AG04450 (cell line): Measurements from ENCODE around the gene SAA4. TPM values are rescaled to one million over a fixed set of nuclear protein-coding genes. Genes with fewer than 3 reads are reported as not detected.
"Not testable (repeated sequence)": the region's sequence is repeated elsewhere in the genome, so short reads cannot be mapped to it uniquely, and the experiment has no call there.

ENCODE experiments used
- CTCF ChIA-PET: fragments of 300-600, 350-600 bp; formaldehyde crosslinking; extraction: SDS; loops from one replicate; lab custom pipeline; 2022; ENCODE audit warnings: antibody characterized with exemption, inconsistent platforms; lab: Charles Lee
- POLR2A ChIA-PET: fragments of 350-600 bp; formaldehyde crosslinking; extraction: SDS; loops from one replicate; lab custom pipeline; 2021; ENCODE audit warnings: antibody characterized with exemption, inconsistent platforms; lab: Yijun Ruan, JAX
- DNase-seq: peaks from one replicate; pipeline ENCODE4 v3.0.0-alpha.2; 2011; ENCODE audit warnings: low read depth, low spot score
- H3K27ac ChIP-seq: one replicate; pipeline ENCODE4 v1.5.1; 2012; ENCODE audit warnings: low read depth, low read length, control low read depth
- H3K27me3 ChIP-seq: one replicate; pipeline ENCODE4 v1.6.0; 2012; ENCODE audit warnings: low read length; ENCODE audit not compliant: control insufficient read depth, insufficient read depth
- H3K4me3 ChIP-seq: 2 replicates; pipeline ENCODE4 v1.5.1; 2011; ENCODE audit warnings: mild to moderate bottlenecking, low read depth, low read length, control low read depth
- H3K9me3 ChIP-seq: 2 replicates; pipeline ENCODE4 v1.5.1; 2012; ENCODE audit warnings: low read length; ENCODE audit not compliant: control insufficient read depth, insufficient read depth
- polyA plus RNA-seq: library from polyadenylated mRNA; depleted of rRNA; stranded (reverse); fragments of >200 nt; gene quantifications from 2 replicates; pipeline ENCODE4 v1.2.3, GENCODE V29; 2011
- TF ChIP-seq, protein P1 (sequence below): IDR thresholded peaks from 2 replicates; pipeline ENCODE4 v1.5.1; 2011; ENCODE audit warnings: low read depth, low read length, control low read depth, inconsistent platforms

SAA4 gene
- polyA plus RNA-seq, 1 experiment, result not detected

- H3K4me3 ChIP-seq, result no peak overlapping the region
- TF ChIP-seq, protein P1, sequence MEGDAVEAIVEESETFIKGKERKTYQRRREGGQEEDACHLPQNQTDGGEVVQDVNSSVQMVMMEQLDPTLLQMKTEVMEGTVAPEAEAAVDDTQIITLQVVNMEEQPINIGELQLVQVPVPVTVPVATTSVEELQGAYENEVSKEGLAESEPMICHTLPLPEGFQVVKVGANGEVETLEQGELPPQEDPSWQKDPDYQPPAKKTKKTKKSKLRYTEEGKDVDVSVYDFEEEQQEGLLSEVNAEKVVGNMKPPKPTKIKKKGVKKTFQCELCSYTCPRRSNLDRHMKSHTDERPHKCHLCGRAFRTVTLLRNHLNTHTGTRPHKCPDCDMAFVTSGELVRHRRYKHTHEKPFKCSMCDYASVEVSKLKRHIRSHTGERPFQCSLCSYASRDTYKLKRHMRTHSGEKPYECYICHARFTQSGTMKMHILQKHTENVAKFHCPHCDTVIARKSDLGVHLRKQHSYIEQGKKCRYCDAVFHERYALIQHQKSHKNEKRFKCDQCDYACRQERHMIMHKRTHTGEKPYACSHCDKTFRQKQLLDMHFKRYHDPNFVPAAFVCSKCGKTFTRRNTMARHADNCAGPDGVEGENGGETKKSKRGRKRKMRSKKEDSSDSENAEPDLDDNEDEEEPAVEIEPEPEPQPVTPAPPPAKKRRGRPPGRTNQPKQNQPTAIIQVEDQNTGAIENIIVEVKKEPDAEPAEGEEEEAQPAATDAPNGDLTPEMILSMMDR, result no peak
- H3K9me3 ChIP-seq, result no peaks in the 10 kb centered on the region
- H3K27ac ChIP-seq, result no peak overlapping the region
- POLR2A ChIA-PET, result no interaction called here
- no peak for DNase-seq
- peaks cover 2% of the 10 kb centered on the region for H3K27me3 ChIP-seq
- CTCF ChIA-PET, result no interaction called here
These were observed 18.3 kb upstream of the SAA4 start for GRCh38 chr11:18254781-18255361.

- Histone ChIP-seq H3K27me3 (peaks cover 5% of the 10 kb centered on the region), H3K9me3 (no peaks in the 10 kb centered on the region), H3K27ac (no peak overlapping the region), H3K4me3 (no peak overlapping the region)
- TF ChIP-seq, protein P1, result no peak
- no peak for DNase-seq
- CTCF ChIA-PET, result no interaction called here
- POLR2A ChIA-PET, result no interaction called here
These were observed 17.3 kb upstream of the SAA4 start for GRCh38 chr11:18253778-18254338.

DNA sequence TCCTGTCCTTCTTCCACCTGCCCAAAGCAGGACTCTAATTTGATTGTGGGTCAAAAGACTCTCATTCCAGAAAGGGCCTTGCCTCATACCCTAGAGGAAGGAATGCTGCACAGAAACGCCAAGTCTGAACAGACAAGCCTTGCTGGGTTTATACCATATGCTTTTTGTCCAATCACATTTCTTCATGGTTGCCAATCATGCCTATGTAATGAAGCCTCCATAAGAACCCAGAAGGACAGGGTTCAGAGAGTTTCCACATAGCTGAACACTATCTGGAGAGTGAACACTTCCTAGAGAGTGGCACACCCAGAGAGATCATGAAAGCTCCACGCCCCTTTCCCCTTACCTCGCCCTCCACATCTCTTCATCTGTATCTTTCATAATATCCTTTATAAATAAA, 16.6 kb upstream of the SAA4 start:
- DNase-seq, result no peak
- POLR2A ChIA-PET, result no interaction called here

GRCh38 chr11:18248561-18248960, 12.0 kb upstream of the SAA4 start, which contains the start of gene SAA2:
Gene SAA2 (minus strand): TSS chr11:18248668. CDS start chr11:18248011, 657 bp downstream.
- Histone ChIP-seq H3K27ac (no peak within 1 kb of the TSS), H3K27me3 (peaks cover 9% of the 10 kb centered on the region), H3K4me3 (no peak within 1 kb of the TSS), H3K9me3 (no peaks in the 10 kb centered on the region)
- TF ChIP-seq, protein P1, result no peak
- CTCF ChIA-PET, result no interaction called here
- no peak for DNase-seq
- POLR2A ChIA-PET, result no interaction called here

More for the DNA sequence above, 16.6 kb upstream of the SAA4 start:
- no peak overlapping the region for H3K4me3 ChIP-seq
- H3K27me3 ChIP-seq, result peaks cover 9% of the 10 kb centered on the region
- no peak overlapping the region for H3K27ac ChIP-seq
- TF ChIP-seq, protein P1, result no peak
- CTCF ChIA-PET, result interaction anchor here (1.4 kb wide), 1 partner anchor 9 kb away, joined by 7 read pairs; no protein-coding TSS in a partner anchor
- no peaks in the 10 kb centered on the region for H3K9me3 ChIP-seq

DNA sequence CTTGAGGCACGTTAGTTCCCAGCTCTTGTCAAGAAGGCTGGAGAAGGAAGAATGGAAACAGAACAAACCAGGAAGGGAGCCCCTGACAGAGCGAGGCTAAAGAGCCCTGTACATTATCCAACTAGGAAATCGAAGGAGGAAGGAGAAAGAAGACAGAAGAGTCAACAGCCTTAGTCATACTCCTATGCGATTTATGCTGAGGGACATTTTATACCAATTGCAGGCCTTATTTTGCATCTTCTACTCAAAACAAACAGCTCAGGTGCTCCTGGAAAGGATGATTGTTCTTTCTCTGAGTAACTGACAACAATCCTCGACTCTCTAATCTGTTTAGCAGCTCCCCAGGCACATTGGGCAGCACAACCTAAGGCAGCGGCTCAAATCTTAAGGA, 10.6 kb upstream of the SAA4 start:
- DNase-seq, H3K4me3 ChIP-seq, H3K27ac ChIP-seq, H3K27me3 ChIP-seq, POLR2A ChIA-PET, CTCF ChIA-PET, H3K9me3 ChIP-seq: not testable (repeated sequence)

DNA sequence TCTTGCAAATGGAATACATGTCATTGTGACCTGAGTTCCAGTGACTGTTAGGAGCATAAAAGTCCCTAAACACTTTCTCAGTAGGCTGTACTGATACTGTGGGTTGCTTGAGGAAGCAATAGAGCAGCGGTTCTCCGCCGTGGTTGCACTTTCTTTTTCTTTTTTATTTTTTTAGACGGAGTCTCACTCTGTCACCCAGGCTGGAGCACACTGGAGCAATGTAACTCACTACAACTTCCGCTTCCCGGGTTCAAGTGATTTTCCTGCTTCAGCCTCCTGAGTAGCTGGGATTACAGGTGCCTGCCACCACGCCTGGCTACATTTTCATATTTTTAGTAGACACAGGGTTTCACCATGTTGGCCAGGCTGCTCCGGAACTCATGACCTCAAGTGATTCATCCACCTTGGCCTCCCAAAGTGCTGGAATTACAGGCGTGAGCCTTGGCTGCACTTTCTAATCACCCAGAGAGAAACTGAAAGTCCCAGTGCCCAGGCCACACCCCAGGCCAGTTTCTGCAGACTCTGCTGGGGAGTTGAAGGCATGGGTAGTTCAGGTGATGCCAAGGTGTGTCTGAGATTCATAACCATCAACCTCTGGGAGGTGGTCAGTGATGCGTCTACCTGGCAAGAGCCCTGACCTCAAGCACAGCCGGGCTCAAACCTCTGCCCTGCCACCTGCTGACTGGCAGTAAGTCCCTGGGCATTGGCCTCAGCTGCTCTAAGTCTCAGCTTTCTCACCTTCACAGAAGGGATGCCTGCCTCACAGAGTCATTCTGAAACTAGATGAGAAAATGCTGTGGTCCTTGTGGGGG, 10.0 kb upstream of the SAA4 start:
- H3K27me3 ChIP-seq, CTCF ChIA-PET, POLR2A ChIA-PET, H3K9me3 ChIP-seq, H3K4me3 ChIP-seq, H3K27ac ChIP-seq, DNase-seq: not testable (repeated sequence)
